Activated naive CD4-positive, alpha-beta T cell treated with anti-CD3 and anti-CD28 coated beads, Interleukin-2, amount 50 U/mL, for 24 hours (primary cell): Measurements from ENCODE around the gene UBL7.
A peak's percentile ranks its signal among the peaks of the same experiment; 100 is the strongest.

ENCODE experiments used
- H3K27ac Mint-ChIP-seq: one replicate; pipeline ENCODE4 v1.8.0; 2021; ENCODE audit warnings: mild to moderate bottlenecking, mixed read lengths
- H3K27me3 Mint-ChIP-seq: one replicate; pipeline ENCODE4 v1.8.0; 2021; ENCODE audit warnings: mixed read lengths
- H3K36me3 Mint-ChIP-seq: one replicate; pipeline ENCODE4 v1.8.0; 2021; ENCODE audit warnings: mixed read lengths
- H3K4me1 Mint-ChIP-seq: one replicate; pipeline ENCODE4 v1.8.0; 2021; ENCODE audit warnings: mixed read lengths
- H3K4me3 Mint-ChIP-seq: one replicate; pipeline ENCODE4 v1.8.0; 2021; ENCODE audit warnings: mild to moderate bottlenecking, mixed read lengths
- H3K9me3 Mint-ChIP-seq: one replicate; pipeline ENCODE4 v1.8.0; 2021; ENCODE audit warnings: mixed read lengths

The UBL7 gene

GRCh38 chr15:74411686-74412085, 49.3 kb downstream of the UBL7 start:
- no peaks in the 10 kb centered on the region for H3K9me3 Mint-ChIP-seq
- no peaks in the 10 kb centered on the region for H3K27me3 Mint-ChIP-seq
- no peak overlapping the region for H3K27ac Mint-ChIP-seq
- peaks cover 20% of the 10 kb centered on the region for H3K36me3 Mint-ChIP-seq
- peaks cover 21% of the 10 kb centered on the region for H3K4me1 Mint-ChIP-seq
- H3K4me3 Mint-ChIP-seq = no peak overlapping the region

- Mint-ChIP-seq H3K9me3 (no peaks in the 10 kb centered on the region), H3K4me1 (peaks cover 26% of the 10 kb centered on the region), H3K36me3 (peaks cover 14% of the 10 kb centered on the region), H3K27me3 (no peaks in the 10 kb centered on the region), H3K27ac (no peak overlapping the region), H3K4me3 (no peak overlapping the region)
These were observed 50.5 kb downstream of the UBL7 start for GRCh38 chr15:74410502-74410901.

GRCh38 chr15:74409225-74409624, 51.7 kb downstream of the UBL7 start:
- no peak overlapping the region for H3K4me3 Mint-ChIP-seq
- peaks cover 12% of the 10 kb centered on the region for H3K36me3 Mint-ChIP-seq
- H3K4me1 Mint-ChIP-seq = peaks cover 27% of the 10 kb centered on the region
- H3K9me3 Mint-ChIP-seq = no peaks in the 10 kb centered on the region
- no peaks in the 10 kb centered on the region for H3K27me3 Mint-ChIP-seq
- H3K27ac Mint-ChIP-seq = no peak overlapping the region

- Mint-ChIP-seq H3K27me3 (no peaks in the 10 kb centered on the region), H3K27ac (peak overlapping the region; percentile 79), H3K36me3 (peaks cover 11% of the 10 kb centered on the region), H3K4me3 (no peak overlapping the region), H3K4me1 (peaks cover 28% of the 10 kb centered on the region), H3K9me3 (no peaks in the 10 kb centered on the region)
These were observed 52.1 kb downstream of the UBL7 start for GRCh38 chr15:74408815-74409214.

GRCh38 chr15:74408385-74408784, 52.6 kb downstream of the UBL7 start:
- Mint-ChIP-seq H3K27me3 (no peaks in the 10 kb centered on the region), H3K27ac (peak overlapping the region; percentile 79), H3K4me3 (no peak overlapping the region), H3K36me3 (peaks cover 11% of the 10 kb centered on the region), H3K9me3 (no peaks in the 10 kb centered on the region), H3K4me1 (peaks cover 33% of the 10 kb centered on the region)

GRCh38 chr15:74406992-74407705, 53.8 kb downstream of the UBL7 start:
- no peak overlapping the region for H3K4me3 Mint-ChIP-seq
- H3K27ac Mint-ChIP-seq = peak overlapping the region; percentile 19
- peaks cover 5% of the 10 kb centered on the region for H3K36me3 Mint-ChIP-seq
- no peaks in the 10 kb centered on the region for H3K9me3 Mint-ChIP-seq
- H3K4me1 Mint-ChIP-seq = peaks cover 42% of the 10 kb centered on the region
- no peaks in the 10 kb centered on the region for H3K27me3 Mint-ChIP-seq

- H3K27ac Mint-ChIP-seq = peak overlapping the region; percentile 19
- H3K4me1 Mint-ChIP-seq = peaks cover 48% of the 10 kb centered on the region
- H3K36me3 Mint-ChIP-seq = peaks cover 2% of the 10 kb centered on the region
- H3K4me3 Mint-ChIP-seq = no peak overlapping the region
- no peaks in the 10 kb centered on the region for H3K9me3 Mint-ChIP-seq
- no peaks in the 10 kb centered on the region for H3K27me3 Mint-ChIP-seq
These were observed 54.4 kb downstream of the UBL7 start for GRCh38 chr15:74406517-74406916.

- peaks cover 2% of the 10 kb centered on the region for H3K36me3 Mint-ChIP-seq
- peaks cover 55% of the 10 kb centered on the region for H3K4me1 Mint-ChIP-seq
- H3K27me3 Mint-ChIP-seq = no peaks in the 10 kb centered on the region
- H3K4me3 Mint-ChIP-seq = no peak overlapping the region
- peak overlapping the region; percentile 43 for H3K27ac Mint-ChIP-seq
- H3K9me3 Mint-ChIP-seq = no peaks in the 10 kb centered on the region
These were observed 55.1 kb downstream of the UBL7 start for GRCh38 chr15:74405823-74406222.

GRCh38 chr15:74403991-74404563, 56.9 kb downstream of the UBL7 start:
- Mint-ChIP-seq H3K27me3 (no peaks in the 10 kb centered on the region), H3K27ac (peak overlapping the region; percentile 74), H3K36me3 (no peaks in the 10 kb centered on the region), H3K9me3 (no peaks in the 10 kb centered on the region), H3K4me3 (peak overlapping the region; percentile 63), H3K4me1 (peaks cover 69% of the 10 kb centered on the region)

- H3K4me3 Mint-ChIP-seq = peak overlapping the region; percentile 63
- no peaks in the 10 kb centered on the region for H3K36me3 Mint-ChIP-seq
- H3K27me3 Mint-ChIP-seq = no peaks in the 10 kb centered on the region
- no peaks in the 10 kb centered on the region for H3K9me3 Mint-ChIP-seq
- H3K4me1 Mint-ChIP-seq = peaks cover 73% of the 10 kb centered on the region
- H3K27ac Mint-ChIP-seq = peak overlapping the region; percentile 74
These were observed 57.4 kb downstream of the UBL7 start for GRCh38 chr15:74403588-74403919.

GRCh38 chr15:74402873-74403587, 57.9 kb downstream of the UBL7 start:
- Mint-ChIP-seq H3K27me3 (no peaks in the 10 kb centered on the region), H3K27ac (peak overlapping the region; percentile 97), H3K4me1 (peaks cover 75% of the 10 kb centered on the region), H3K4me3 (peak overlapping the region; percentile 63), H3K9me3 (no peaks in the 10 kb centered on the region), H3K36me3 (no peaks in the 10 kb centered on the region)

GRCh38 chr15:74402337-74402841, 58.6 kb downstream of the UBL7 start:
- H3K27ac Mint-ChIP-seq = peak overlapping the region; percentile 97

GRCh38 chr15:74400915-74401757, 59.8 kb downstream of the UBL7 start:
- Mint-ChIP-seq H3K9me3 (no peaks in the 10 kb centered on the region), H3K27ac (peak overlapping the region; percentile 97), H3K4me1 (peaks cover 90% of the 10 kb centered on the region), H3K27me3 (no peaks in the 10 kb centered on the region), H3K36me3 (no peaks in the 10 kb centered on the region), H3K4me3 (peak overlapping the region; percentile 60)

More at GRCh38 chr15:74402337-74402841, 58.6 kb downstream of the UBL7 start:
- H3K36me3 Mint-ChIP-seq = no peaks in the 10 kb centered on the region
- peaks cover 82% of the 10 kb centered on the region for H3K4me1 Mint-ChIP-seq
- H3K4me3 Mint-ChIP-seq = peak overlapping the region; percentile 64
- no peaks in the 10 kb centered on the region for H3K27me3 Mint-ChIP-seq
- no peaks in the 10 kb centered on the region for H3K9me3 Mint-ChIP-seq

- Mint-ChIP-seq H3K9me3 (no peaks in the 10 kb centered on the region), H3K36me3 (no peaks in the 10 kb centered on the region), H3K27ac (peak overlapping the region; percentile 97), H3K4me3 (peak overlapping the region; percentile 60), H3K4me1 (peaks cover 89% of the 10 kb centered on the region), H3K27me3 (no peaks in the 10 kb centered on the region)
These were observed 60.6 kb downstream of the UBL7 start for GRCh38 chr15:74400313-74400860.
